ENCODE measurements around the gene SCO2. TPM values are rescaled to one million over a fixed set of nuclear protein-coding genes. Genes with fewer than 3 reads are reported as not detected.

Gene SCO2
- polyA plus RNA-seq, 3 donors: 39.5 to 101 (median 69.6) TPM

DNA sequence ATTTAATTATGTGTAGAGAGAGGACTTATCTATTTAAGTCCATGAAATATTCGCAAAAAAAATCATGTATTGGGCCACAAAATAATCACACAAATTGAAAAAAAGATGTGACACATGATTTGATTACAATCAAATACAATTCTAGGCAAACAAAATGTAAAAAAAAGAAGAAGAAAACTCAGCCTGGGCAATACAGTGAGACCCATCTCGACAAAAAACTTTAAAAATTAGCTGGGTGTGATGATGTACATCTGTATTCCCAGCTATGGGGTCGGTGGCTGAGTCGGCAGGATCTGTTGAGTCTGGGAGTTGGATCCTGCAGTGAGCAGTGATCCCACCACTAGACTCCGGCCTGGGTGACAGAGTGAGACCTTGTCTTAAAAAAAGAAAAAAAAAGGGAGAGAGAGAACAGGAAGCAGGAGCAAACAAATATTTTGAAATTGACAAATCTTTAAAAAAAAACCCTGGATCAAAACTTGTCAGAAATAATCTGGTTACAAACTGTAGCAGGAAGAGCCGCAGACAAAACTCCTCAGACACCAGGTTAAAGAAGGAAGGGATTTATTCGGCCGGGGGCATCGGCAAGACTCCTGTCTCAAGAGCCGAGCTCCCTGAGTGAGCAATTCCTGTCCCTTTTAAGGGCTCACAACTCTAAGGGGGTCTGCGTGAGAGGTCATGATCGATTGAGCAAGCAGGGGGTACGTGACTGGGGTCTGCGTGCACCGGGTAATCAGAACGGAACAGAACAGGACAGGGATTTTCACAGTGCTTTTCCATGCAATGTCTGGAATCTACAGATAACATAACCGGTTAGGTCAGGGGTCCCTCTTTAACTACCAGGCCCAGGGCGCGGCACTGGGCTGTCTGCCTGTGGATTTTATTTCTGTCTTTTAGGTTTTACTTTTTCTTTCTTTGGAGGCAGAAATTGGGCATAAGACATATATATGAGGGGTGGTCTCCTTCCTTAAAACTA lies 7.7 kb upstream of the SCO2 start:
- Histone ChIP-seq H3K9ac (ENCODE audit: insufficient read depth, low read length, poor library complexity, severe bottlenecking) (peak overlapping the region; percentile 100), H3K79me2 (ENCODE audit: insufficient read depth, low read length) (peaks cover 77% of the 10 kb centered on the region), H3K4me1 (ENCODE audit: control insufficient read depth in 1 of 2, insufficient read depth in 2 of 2, low read length in 2 of 2) (peaks cover 76 to 87% of the 10 kb centered on the region in 2 donors), H3K27me3 (ENCODE audit: control insufficient read depth in 2 of 2, insufficient read depth in 2 of 2, low read length in 2 of 2) (no peaks in the 10 kb centered on the region), H3K27ac (ENCODE audit: low read depth in 1 of 2, low read length in 2 of 2) (peak overlapping the region; percentile 100), H2AFZ (ENCODE audit: insufficient read depth, low read depth, low read length, poor library complexity, severe bottlenecking) (no peak overlapping the region), H3K4me2 (replicated peaks; ENCODE audit: extremely low read depth, low read length, poor library complexity, severe bottlenecking) (peak overlapping the region; percentile 95), H3K4me3 (replicated peaks in 1 of 3; ENCODE audit: low read depth in 2 of 3, low read length in 3 of 3) (peak overlapping the region; percentile 72 to 99 (median 92)), H3K36me3 (replicated peaks in 1 of 2; ENCODE audit: control insufficient read depth in 1 of 2, insufficient read depth in 2 of 2, low read length in 2 of 2) (peaks cover 11 to 13% of the 10 kb centered on the region in 2 donors), H3K9me3 (replicated peaks in 1 of 2; ENCODE audit: control insufficient read depth in 1 of 2, insufficient read depth in 1 of 2, low read length in 2 of 2) (no peaks in the 10 kb centered on the region), H4K20me1 (ENCODE audit: insufficient read depth, low read length) (peaks cover 17% of the 10 kb centered on the region)
- Mint-ChIP-seq H3K27ac (peak overlapping the region; percentile 99 to 100 (median 99)), H3K36me3 (peaks cover 11 to 17% of the 10 kb centered on the region in 2 donors), H3K4me3 (peak overlapping the region; percentile 90 to 93), H3K9me3 (no peaks in the 10 kb centered on the region), H3K4me1 (peaks cover 54% of the 10 kb centered on the region), H3K27me3 (ENCODE audit: low read depth in 3 of 3) (no peaks in the 10 kb centered on the region)
- DNase-seq: no peak
- TF ChIP-seq, protein P1, sequence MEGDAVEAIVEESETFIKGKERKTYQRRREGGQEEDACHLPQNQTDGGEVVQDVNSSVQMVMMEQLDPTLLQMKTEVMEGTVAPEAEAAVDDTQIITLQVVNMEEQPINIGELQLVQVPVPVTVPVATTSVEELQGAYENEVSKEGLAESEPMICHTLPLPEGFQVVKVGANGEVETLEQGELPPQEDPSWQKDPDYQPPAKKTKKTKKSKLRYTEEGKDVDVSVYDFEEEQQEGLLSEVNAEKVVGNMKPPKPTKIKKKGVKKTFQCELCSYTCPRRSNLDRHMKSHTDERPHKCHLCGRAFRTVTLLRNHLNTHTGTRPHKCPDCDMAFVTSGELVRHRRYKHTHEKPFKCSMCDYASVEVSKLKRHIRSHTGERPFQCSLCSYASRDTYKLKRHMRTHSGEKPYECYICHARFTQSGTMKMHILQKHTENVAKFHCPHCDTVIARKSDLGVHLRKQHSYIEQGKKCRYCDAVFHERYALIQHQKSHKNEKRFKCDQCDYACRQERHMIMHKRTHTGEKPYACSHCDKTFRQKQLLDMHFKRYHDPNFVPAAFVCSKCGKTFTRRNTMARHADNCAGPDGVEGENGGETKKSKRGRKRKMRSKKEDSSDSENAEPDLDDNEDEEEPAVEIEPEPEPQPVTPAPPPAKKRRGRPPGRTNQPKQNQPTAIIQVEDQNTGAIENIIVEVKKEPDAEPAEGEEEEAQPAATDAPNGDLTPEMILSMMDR (IDR thresholded peaks at IDR 0.05): no peak
- 78% methylated on average over 11 of the region's 19 CpGs for WGBS (ENCODE audit: insufficient coverage)
- intact Hi-C loops (cut with micrococcal nuclease): loop anchor here in 1 of 2 donors (5.0 to 10.0 kb wide), 3 partner anchors 231 to 598 kb away; partner anchors contain the start of gene TRABD

DNA sequence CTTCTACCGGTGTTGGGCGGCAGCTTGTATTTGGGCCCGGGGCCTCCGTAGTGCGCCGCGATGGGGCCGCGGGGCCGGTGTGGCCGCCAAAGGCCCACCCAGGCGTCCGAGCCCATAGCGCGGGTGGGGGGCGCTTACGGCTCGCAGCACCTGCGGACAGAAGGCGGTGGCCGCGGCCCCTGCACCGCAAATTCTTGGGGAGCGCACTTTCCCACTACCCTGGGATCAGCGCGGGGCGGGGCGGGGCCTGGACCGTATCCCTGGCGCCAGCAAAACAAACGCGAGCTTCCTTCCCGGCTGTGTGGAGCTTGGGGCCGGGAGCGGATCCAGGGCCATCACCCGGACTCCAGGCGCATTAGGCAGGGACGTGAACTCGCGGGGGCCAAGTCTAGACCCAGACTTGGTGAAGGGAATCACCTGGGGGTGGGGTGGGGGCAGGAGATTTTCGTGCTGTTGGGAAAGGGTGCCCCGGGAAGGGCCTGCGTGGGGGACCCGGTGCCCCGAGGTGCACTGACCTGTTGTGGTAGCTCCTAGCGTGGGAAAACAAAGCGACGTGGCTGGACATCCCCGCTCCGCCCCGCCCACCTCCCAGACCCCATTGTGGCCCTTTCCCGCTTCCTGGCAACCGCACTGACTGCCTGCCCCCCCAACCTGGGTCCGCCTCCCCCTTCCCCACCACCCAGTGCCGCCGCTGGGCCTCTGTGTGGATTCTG lies 6.7 kb upstream of the SCO2 start:
- H3K9me3 Mint-ChIP-seq: no peaks in the 10 kb centered on the region
- peaks cover 54% of the 10 kb centered on the region for H3K4me1 Mint-ChIP-seq
- Histone ChIP-seq H3K4me3 (replicated peaks in 1 of 3; ENCODE audit: low read depth in 2 of 3, low read length in 3 of 3) (peak overlapping the region; percentile 72 to 99 (median 92)), H4K20me1 (ENCODE audit: insufficient read depth, low read length) (peaks cover 27% of the 10 kb centered on the region), H3K9ac (ENCODE audit: insufficient read depth, low read length, poor library complexity, severe bottlenecking) (peak overlapping the region; percentile 100), H3K27me3 (ENCODE audit: control insufficient read depth in 2 of 2, insufficient read depth in 2 of 2, low read length in 2 of 2) (no peaks in the 10 kb centered on the region), H3K79me2 (ENCODE audit: insufficient read depth, low read length) (peaks cover 84% of the 10 kb centered on the region), H2AFZ (ENCODE audit: insufficient read depth, low read depth, low read length, poor library complexity, severe bottlenecking) (no peak overlapping the region), H3K4me2 (replicated peaks; ENCODE audit: extremely low read depth, low read length, poor library complexity, severe bottlenecking) (peak overlapping the region; percentile 95), H3K27ac (ENCODE audit: low read depth in 1 of 2, low read length in 2 of 2) (peak overlapping the region; percentile 100), H3K36me3 (replicated peaks in 1 of 2; ENCODE audit: control insufficient read depth in 1 of 2, insufficient read depth in 2 of 2, low read length in 2 of 2) (peaks cover 13 to 16% of the 10 kb centered on the region in 2 donors), H3K9me3 (replicated peaks in 1 of 2; ENCODE audit: control insufficient read depth in 1 of 2, insufficient read depth in 1 of 2, low read length in 2 of 2) (no peaks in the 10 kb centered on the region), H3K4me1 (ENCODE audit: control insufficient read depth in 1 of 2, insufficient read depth in 2 of 2, low read length in 2 of 2) (peaks cover 76 to 87% of the 10 kb centered on the region in 2 donors)
- H3K36me3 Mint-ChIP-seq: peaks cover 21 to 23% of the 10 kb centered on the region in 2 donors
- intact Hi-C loops (cut with micrococcal nuclease): loop anchor here (1.0 to 10.0 kb wide), 4 partner anchors 7 to 597 kb away; partner anchors contain the start of gene TRABD (in 1 of the 2)
- no peaks in the 10 kb centered on the region for H3K27me3 Mint-ChIP-seq (ENCODE audit: low read depth in 3 of 3)
- peak in 1 of 3 donors; percentile 52 for DNase-seq
- WGBS (ENCODE audit: insufficient coverage): 0% methylated on average over 46 of the region's 56 CpGs
- peak overlapping the region; percentile 99 to 100 (median 99) for H3K27ac Mint-ChIP-seq
- H3K4me3 Mint-ChIP-seq: peak overlapping the region; percentile 90 to 93
- TF ChIP-seq, protein P1 (IDR thresholded peaks at IDR 0.05): no peak
